ENCODE data around the gene OPRD1.
"Not testable (repeated sequence)": the region's sequence is repeated elsewhere in the genome, so short reads cannot be mapped to it uniquely, and the experiment has no call there.

OPRD1 gene

DNA sequence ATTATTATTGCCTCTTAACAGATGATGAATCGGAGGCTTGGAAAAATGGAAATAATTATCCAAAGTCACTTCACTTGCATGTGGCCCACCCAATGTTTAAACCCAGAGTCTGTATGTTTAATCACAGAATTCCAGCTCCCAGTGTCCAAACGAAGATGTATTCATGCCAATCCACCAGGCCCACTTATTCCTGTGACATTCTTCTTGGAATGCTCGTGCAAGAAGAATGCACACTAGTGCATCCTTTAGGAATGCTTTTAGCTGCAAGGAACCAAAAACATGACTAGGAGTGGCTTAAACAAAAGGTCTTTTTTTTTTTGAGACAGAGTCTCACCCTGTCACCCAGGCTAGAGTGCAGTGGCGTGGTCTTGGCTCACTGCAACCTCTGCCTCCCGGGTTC lies 8.9 kb upstream of the OPRD1 start:
- DNase-seq, result no peak

DNA sequence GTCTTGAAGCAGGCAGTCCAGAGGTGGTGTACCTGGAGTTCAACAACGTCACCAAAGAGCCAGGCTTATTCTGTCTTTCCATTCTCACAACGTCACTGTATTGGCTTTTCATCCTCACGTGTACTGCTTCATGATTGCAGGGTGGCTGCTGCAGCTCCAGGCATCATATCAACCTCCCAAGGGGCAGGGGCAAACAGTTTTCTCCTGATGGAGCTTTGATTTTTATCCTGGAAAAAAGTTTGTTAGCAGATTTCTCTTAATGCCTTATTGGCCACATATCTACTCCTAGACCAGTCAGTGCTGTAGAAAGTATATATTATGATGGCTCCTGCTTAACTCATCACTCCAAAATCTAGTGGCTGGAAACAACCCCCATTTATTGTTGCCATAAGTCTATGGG lies 8.3 kb upstream of the OPRD1 start:
- no peak for DNase-seq

DNA sequence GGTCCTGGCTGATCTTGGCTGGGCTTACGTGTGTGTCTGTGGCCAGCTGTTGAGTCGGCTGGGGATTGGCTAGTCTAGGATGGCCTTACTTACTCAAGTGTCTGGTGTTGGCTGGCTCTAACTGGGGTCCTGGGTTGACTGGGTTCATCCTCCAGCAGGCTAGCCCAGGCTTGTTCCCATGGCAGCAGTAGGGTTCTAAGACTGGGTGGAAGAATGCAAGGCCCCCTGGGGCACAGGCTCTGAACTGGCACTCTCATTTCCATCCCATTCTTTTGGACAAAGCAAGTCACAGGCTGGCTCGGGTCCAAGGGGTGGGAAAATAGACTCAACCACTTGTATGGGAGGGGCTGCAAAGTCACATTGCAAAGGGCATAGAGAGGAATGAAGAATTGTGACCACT lies 7.9 kb upstream of the OPRD1 start:
- no peak for DNase-seq

DNA sequence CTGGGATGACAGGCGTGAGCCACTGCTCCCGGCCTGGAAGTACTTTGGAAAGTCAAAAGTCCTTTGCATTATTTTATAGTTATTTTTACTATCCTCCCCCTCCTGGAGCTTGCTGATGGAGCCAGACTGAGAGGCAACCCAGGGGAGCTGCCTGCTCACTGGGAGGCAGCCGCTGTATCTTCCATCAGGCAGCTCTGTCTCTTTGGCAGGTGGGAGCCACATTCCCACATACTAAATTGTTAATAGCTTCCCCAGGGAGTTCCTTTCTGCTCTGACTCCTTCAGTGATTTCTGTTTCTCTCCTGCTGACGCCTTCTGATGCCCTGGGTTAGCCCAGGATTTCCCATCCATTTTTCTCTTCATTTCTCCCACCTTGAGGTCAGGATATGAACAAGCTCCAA lies 4.9 kb upstream of the OPRD1 start:
- DNase-seq, result no peak

DNA sequence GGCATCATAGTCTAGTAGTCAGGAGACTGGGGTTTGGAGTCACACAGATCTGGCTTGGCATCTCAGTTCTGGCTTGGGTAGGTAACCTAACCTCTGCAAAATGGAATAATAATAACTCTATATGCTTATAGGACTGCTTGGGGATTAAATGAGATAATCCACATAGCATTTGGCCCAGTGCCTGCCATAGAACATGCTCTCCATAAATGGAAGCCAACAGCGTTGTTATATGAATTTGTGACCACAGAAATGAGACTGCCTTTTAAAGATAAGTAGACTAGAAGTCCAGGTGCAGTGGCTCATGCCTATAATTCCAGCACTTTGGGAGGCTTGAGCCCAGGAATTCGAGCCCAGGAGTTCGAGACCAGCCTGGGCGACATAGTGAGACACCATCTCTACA lies 4.0 kb upstream of the OPRD1 start:
- no peak for DNase-seq

DNA sequence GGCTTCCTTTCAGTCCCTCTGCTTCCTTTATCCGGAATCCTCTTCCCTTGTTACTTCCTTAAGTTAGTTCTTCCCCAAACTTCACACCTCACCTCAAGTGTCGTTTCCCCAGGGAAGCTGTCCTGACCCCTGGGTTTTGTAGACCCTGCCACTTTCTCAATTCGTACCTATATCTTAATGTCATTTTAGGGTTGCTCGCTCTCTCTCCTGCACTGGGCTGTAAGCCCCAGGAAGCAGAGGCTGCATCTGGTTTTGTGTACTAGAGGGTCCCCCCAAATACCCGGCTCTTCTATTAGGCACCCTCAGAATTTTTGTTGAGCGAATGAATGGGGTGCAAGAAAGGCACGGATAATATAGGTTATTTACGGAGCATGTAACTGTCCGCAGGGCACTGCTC lies 603 bp upstream of the OPRD1 start:
- DNase-seq, result no peak

DNA sequence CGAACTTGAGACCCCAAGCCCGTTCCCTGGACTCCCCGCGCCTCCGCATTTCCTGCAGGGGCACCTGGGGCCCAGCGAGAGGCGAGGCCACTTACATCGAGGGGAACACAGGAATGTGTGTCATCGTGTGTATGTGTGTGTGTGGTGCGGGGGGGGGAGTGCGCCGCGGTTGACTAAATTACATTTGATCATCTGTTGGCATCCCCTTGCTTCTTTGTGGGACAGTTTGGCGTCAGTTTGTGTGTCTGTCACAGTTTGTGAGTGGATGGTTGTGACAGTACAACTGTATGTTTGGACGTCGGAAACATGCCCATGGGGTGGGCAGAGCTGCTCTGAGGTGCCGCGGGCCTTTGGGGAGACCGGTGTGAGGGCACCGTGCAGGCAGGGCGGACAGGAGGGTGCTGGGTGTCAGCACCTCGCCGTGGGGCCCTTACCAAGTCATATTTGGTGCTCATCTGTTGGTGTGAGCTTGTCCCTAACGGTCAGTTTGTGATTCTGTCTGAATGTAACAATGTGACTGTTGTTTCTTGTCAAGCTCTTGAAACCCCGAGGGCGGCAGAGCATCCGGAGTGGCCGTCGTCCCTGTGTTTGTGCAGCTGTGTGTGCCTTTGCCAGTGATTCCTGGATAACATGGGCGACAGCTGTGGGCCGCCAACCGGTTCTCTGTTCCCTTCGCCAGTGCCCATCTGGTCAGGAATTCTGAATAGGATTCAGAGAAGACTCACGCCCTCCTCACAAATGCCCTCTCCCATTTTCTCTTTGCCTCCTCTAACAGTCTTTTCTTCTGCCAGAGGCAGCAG lies 899 bp downstream of the OPRD1 start:
- DNase-seq, result no peak

DNA sequence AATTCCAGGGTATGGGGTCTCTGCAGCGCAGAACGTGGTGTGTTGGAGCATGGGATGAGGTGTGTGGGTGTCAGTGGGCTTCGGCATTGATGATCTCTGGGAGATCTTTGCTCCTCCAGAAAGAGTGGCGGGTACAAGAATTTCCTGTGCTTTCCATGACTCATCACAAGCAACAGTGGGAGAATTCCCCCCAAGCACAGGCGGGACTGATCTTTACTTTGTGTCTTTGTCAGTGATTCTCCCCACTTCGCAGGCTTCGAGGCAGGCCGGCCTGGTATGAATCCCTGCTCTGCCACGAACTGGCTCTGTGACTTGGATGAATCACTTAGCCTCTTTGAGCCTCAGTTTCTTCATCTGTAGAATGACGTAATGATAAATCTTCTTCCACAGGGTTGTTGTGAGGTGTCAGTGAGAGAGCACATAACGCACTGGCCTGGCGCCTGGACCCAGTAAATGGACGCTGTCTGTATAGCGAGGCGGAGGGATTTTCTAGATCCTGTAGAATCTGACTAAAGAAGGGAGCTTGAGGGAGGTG lies 2.0 kb downstream of the OPRD1 start:
- DNase-seq, result no peak

DNA sequence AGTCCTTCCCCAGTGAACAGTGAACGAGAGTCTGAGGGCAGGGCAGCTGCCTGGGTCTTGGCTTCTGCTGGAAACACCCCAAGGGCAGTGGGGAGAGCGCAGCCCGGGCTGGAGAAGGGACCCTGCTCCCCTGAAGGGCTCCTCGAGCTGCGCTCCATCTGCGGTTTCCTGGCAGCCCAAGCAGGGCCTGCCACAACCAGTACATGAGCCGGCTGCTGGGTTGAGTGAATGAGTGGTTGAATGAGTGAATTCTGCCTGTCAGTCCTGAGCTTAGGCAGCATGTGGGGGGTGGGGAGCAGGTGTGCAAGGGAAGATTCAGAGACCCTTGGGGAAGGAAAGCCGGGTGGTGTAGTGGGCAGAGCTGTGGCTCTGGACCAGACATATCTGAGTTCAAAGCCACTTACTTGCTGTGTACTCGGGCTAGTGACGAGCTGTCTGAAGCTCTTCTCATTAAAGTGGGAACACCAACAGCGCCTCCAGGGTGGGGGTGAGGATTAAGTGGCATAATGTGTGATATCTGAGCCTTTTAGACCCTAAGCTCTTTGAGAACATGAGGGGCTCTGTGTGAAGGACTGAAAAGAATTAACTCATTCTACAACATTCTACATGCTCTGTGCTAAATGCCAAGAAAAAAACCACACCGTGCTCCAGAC lies 3.7 kb downstream of the OPRD1 start:
- DNase-seq, result no peak

DNA sequence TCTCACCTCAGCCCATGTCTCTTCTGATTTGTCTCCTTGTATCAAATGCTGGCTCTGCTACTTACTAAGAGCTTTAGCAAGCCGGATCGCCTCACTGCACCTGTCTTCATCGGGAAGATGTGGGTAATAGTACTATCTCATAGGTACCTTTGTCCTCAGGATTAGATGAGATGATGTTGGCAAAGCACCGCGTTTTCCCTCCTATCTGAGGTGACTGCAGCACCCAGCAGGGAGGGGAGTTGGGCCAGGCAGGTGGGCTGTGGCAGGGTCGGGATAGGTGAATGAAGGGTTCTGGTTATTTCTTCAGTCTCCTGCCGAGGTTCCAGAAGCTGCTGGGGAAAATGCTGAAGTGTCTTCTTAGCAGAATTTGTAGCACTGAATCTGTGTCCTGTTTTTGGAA lies 5.2 kb downstream of the OPRD1 start:
- no peak for DNase-seq

DNA sequence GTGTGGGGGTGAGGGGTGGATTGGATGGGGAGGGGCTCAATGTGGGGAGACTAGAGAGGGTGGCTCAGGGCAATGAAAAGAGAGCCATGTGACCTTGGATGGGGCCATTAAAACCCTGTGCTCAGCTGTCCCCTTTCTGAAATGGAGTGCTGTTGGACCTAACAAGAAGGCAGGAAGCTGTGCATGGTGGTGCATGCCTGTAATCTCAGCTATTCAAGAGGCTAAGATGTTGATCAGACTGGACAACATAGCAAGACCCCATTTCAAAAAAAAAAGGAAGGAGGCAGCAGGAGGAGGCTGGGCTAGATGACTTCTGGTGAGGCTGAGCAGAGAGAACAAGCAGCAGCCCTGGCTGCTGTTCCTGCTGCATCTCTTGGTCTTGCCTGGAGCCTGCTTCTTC lies 7.0 kb downstream of the OPRD1 start:
- DNase-seq, result no peak

DNA sequence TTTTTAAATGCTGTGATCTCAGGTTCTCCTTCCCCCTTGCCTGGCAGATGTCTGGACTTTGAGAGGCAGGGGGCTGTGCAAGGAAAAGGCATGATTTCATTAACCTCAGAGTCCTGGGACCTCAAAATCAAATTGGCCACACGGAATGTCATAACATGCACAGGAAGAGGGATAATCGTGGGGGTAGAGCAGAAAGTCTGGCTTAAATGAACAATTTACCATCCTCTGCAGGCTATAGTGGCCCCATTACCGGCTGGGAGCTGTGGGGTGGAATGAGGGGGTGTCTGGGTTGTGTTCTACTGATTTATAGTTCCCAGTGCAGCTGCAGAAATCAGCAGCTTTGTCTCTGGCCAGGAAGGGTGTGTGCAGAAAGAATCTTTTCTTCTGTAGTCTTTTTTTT lies 10.8 kb downstream of the OPRD1 start:
- no peak for DNase-seq

DNA sequence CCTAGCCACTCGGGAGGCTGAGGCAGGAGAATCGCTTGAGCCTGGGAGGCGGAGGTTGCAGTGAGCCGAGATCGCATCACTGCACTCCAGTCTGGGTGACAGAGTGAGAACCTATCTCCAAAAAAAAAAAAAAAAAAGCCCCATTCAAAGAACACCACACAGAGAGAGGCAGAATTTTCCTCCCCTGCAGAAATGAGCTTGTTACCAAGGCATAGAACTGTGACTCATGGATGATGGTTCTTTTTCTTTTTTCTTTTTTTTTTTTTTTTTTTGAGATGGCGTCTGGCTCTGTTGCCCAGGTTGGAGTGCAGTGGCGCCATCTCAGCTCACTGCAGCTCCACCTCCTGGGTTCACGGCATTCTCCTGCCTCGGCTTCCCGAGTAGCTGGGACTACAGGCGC lies 12.1 kb downstream of the OPRD1 start:
- DNase-seq, result not testable (repeated sequence)

DNA sequence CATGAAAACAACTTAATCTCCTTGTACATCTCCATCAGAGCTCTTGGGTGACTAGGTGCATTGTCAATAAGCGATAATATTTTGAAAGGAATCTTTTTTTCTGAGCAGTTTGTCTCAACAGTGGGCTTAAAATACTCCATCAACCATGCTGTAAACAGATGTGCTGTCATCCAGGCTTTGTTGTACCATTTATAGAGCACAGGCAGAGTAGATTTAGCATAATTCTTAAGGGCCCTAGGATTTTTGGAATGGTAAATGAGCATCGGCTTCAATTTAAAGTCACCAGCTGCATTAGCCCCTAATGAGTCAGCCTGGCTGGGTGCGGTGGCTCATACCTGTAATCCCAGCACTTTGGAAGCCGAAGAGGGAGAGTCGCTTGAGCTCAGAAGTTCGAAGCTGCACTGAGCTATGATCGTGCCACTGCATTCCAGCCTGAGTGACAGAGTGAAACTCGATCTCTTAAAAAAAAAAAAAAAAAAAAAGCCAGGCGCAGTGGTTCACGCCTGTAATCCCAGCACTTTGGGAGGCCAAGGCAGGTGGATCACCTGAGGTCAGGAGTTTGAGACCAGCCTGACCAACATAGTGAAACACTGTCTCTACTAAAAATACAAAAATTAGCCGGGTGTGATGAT lies 16.4 kb downstream of the OPRD1 start:
- not testable (repeated sequence) for DNase-seq

DNA sequence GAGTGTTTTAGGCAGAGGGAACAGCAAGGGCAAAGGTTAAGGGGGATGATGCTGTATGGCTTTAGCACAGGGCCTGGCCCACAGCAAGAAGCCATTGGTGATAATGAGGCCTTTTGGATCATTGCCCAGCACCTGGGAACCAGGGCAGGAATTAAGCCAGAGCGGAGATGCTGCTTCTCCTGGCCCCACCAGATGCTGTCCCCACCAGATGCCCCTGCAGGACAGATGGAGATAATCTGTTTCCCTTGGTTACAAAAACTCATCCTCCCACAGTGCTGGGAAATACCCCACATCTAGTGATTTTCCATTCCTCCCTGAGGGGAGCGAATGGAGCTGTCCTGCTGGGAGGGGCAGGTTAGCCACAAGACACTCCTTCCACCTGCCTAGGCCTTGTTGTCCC lies 18.8 kb downstream of the OPRD1 start:
- DNase-seq, result no peak

DNA sequence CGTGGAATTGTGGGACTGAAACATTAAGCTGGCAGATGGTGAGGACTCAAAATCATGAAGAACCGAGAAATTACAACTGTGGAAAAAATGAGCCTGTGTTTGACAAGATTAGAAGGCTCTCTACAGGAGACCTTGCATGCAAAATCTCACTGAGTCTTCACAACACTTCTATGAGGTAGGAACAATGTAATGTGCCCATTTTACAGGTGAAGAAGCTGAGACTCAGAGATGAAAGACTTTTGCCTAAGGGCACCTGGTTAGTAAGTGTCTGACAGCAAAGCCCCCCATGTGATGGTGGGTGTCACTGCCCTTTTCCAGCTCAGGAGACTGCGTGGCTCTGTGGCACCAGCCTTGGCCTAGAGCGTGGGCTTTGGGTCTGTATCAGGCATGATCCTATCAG lies 21.0 kb downstream of the OPRD1 start:
- DNase-seq, result no peak

DNA sequence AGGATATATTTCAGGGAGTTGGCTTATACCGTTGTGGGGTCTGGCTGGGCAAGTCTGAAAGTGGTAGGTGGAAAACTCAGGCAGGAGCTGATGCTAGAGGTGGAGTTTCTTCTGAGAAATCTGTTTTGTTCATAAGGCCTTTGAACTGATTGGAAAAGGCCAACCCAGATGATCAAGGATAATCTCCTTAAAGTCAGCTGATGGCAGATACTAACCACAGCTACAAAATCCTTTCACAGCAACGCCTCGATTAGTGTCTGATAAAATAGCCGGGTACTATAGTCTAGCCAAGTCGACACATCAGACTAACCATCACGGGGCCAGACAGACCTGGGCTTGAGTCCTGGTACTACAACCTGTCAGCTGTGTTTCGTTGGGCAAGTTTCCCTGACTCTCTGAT lies 21.4 kb downstream of the OPRD1 start:
- DNase-seq, result no peak

DNA sequence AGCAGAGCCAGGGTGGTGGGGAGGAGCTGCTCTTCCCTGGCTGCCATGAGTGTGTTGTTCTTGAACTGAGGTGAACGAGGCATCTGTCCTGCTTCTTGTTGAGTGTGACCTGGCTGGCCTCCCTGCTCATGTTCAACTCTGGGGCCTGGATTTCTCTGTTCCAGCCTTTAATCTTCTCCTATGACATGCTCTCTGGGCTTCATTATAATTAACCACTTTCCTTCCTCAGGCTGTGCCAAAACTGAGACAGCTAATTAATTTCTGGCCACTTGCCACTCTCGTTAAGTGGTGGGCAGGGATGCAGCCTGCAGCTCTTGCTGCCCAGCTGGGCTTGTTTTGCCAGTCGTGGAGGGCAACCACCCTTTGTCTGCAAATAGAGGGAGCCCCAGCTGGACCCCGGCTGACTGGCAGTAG lies 23.3 kb downstream of the OPRD1 start:
- DNase-seq, result no peak

DNA sequence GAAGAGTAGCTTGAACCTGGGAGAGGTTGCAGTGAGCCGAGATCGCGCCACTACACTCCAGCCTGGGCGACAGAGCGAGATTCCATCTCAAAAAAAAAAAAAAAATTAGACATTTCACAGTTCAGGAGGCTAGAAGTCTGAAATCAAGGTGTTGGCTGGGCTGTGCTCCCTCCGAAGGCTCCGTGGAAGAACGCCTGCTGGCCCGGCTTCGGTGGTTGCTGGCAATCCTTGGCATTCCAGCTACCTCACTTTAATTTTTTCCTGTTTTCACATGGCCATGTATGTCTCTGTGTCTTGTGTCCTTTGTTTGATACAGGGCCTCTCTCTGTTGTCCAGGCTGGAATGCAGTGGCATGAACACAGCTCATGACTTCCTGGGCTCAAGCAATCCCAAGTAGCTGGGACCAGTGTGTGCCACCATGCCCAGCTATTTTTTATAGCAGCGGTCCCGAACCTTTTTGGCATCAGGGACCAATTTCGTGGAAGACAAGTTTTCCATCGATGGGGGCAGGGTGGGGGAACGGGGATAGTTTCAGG lies 24.5 kb downstream of the OPRD1 start:
- no peak for DNase-seq

DNA sequence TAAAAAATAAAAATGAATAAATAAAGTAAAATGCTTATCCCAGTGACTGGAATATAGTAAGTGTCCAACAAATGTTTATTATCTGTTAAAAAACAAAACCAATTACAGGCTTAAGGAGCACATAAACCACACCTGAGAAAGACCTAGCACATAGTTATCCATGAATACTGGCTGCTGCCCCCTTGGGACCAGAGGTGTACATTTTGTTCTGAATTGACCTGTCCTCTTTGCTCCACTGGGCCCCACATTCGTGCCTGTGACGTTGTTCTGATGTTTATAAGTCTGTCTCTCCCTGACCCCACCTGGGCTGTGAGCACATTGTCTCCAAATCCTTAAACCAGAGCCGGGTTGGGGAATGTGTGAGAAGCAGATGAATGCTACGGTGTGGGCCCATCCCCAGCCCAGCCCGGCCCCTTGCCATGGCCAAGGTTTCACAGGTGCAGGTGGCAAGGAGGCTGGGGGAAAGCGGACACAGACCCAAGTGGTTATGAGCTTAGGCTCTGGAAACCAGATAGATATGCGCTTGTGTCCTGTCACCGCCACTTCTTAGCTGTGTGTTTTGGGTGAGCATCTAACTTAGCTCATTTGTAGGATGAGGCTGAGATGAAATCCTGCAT lies 29.1 kb downstream of the OPRD1 start:
- no peak for DNase-seq

DNA sequence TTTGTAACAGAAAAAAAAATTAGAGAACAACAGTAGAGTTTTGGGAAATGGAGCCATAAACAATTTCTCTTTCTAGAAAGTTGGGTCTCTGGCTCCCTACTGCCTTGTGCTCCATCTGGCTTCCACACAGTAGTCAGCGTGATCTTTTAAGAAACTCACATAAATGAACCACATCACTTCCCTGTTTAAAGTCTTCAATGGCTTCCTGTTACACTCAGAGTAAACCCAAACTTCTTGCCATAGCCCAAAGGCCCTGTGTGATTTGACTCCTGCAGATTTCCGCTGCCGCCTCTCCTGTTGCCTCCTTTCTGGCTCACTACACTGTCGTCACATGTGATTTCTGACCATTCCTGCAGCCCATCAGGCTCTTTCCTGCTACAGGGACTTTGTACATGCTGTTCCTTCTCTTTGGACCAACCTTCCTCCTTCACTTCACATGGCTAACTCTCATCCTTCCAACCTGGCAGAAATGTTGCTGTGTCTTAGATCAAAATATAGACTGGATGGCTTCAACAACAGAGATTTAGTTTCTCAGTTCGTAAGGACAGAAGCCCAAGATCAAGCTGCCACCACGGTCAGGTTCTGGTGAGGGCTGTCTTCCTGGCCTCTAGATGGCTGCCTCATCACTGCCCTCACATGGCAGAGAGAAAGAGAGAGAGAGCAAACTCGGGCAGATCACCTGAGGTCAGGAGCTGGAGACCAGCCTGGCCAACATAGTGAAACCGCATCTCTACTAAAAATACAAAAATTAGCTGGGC lies 34.0 kb downstream of the OPRD1 start:
- no peak for DNase-seq

DNA sequence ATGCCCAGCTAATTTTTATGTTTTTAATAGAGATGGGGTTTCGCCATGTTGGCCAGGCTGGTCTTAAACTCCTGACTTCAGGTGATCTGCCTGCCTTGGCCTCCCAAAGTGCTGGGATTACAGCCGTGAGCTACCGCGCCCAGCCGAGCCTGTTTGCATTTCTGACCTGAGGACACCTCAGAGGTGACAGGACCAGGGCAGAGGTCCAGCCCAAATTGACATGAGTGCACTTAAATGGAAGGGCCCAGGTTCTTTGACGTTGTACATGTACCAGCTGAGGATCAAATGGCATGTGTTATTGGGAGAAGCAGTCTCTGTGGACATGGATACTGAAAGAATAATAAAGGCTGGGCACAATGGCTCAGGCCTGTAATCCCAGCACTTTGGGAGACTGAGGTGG lies 35.2 kb downstream of the OPRD1 start:
- DNase-seq, result not testable (repeated sequence)

DNA sequence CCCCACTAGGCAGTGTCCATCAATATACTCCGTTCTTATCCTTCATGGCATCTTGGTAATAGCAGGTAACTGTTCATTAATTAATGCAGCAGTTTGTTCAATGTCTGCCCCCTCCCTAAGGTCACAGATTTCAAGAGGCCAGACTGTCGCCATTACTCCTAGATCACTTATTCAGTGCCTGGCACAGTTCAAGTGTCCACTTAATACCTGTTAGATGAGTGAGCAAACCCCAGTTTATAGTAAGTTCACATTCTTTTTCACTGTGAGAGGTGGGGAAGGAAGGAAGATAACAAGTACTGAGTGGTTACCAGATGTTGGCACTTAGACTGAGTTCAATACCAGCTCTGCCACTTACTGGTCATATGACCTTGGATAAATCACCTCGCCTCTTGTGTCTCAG lies 36.4 kb downstream of the OPRD1 start:
- no peak for DNase-seq

Data from activated CD4-positive, alpha-beta T cell treated with anti-CD3 and anti-CD28 coated beads for 4 hours (primary cell).